CD8-positive, alpha-beta memory T cell (primary cell): ENCODE results near the gene OGG1. TPM values are rescaled to one million over a fixed set of nuclear protein-coding genes. Genes with fewer than 3 reads are reported as not detected.

Experiments
- CTCF ChIA-PET: fragments of 350-600 bp; sonication (Branson Sonifier 250); formaldehyde crosslinking; loops from one replicate; lab custom pipeline; 2021; ENCODE audit warnings: antibody characterized with exemption; lab: Charles Lee
- POLR2A ChIA-PET: fragments of 350-600 bp; sonication (Branson Sonifier 250); formaldehyde crosslinking; loops from one replicate; lab custom pipeline; 2021; ENCODE audit warnings: antibody characterized with exemption; lab: Charles Lee
- DNase-seq, 5 donors: peaks; one replicate each; pipeline versions ENCODE4 v3.0.0 to v3.0.0-alpha.2; 2020 to 2022; ENCODE audit warnings: mixed read lengths in 1 of 5
- H3K27ac ChIP-seq: one replicate; pipeline ENCODE4 v1.7.0; 2013; ENCODE audit warnings: low read depth, mild to moderate bottlenecking, low read length, moderate library complexity
- H3K27me3 ChIP-seq: 2 replicates; pipeline ENCODE4 v1.7.0; 2013; ENCODE audit warnings: low read length, mild to moderate bottlenecking; ENCODE audit not compliant: insufficient read depth, poor library complexity, severe bottlenecking
- H3K36me3 ChIP-seq: 2 replicates; pipeline ENCODE4 v1.7.0; 2013; ENCODE audit warnings: mild to moderate bottlenecking, low read length, moderate library complexity; ENCODE audit not compliant: insufficient read depth
- H3K4me1 ChIP-seq: 2 replicates; pipeline ENCODE4 v1.7.0; 2013; ENCODE audit warnings: mild to moderate bottlenecking, low read length, moderate library complexity; ENCODE audit not compliant: insufficient read depth
- H3K4me3 ChIP-seq: 2 replicates; pipeline ENCODE4 v1.7.0; 2013; ENCODE audit warnings: mild to moderate bottlenecking, low read length
- H3K9me3 ChIP-seq: 2 replicates; pipeline ENCODE4 v1.7.0; 2013; ENCODE audit warnings: mild to moderate bottlenecking, low read length
- H3K27ac Mint-ChIP-seq, 8 donors: one replicate each; pipeline ENCODE4 v1.8.0; 2020 to 2021; ENCODE audit warnings: mixed read lengths in 8 of 8, mild to moderate bottlenecking in 6 of 8, inconsistent platforms in 3 of 8, moderate library complexity in 3 of 8
- H3K27me3 Mint-ChIP-seq, 2 donors: one replicate each; pipeline ENCODE4 v1.8.0; 2020 to 2021; ENCODE audit warnings: mixed read lengths in 2 of 2, mild to moderate bottlenecking in 1 of 2, moderate library complexity in 1 of 2
- H3K36me3 Mint-ChIP-seq, 3 donors: one replicate each; pipeline ENCODE4 v1.8.0; 2020 to 2021; ENCODE audit warnings: mixed read lengths in 3 of 3, inconsistent platforms in 1 of 3, mild to moderate bottlenecking in 1 of 3
- H3K4me1 Mint-ChIP-seq, 3 donors: one replicate each; pipeline ENCODE4 v1.8.0; 2020 to 2021; ENCODE audit warnings: mixed read lengths in 3 of 3, inconsistent platforms in 1 of 3, mild to moderate bottlenecking in 1 of 3
- H3K4me3 Mint-ChIP-seq, 7 donors: one replicate each; pipeline ENCODE4 v1.8.0; 2020 to 2021; ENCODE audit warnings: mixed read lengths in 7 of 7, mild to moderate bottlenecking in 6 of 7, moderate library complexity in 4 of 7, inconsistent platforms in 2 of 7
- H3K9me3 Mint-ChIP-seq, 5 donors: one replicate each; pipeline ENCODE4 v1.8.0; 2020 to 2022; ENCODE audit warnings: mixed read lengths in 5 of 5, mild to moderate bottlenecking in 3 of 5, moderate library complexity in 2 of 5, inconsistent platforms in 1 of 5
- polyA plus RNA-seq: library from polyadenylated mRNA; unstranded; fragments of 300-500 nt; fragmentation: Illumina TruSeq; gene quantifications from one replicate; pipeline ENCODE4 v1.2.3, GENCODE V29; 2021
- total RNA-seq, 2 experiments: library from RNA; stranded (reverse); gene quantifications; one replicate each; pipeline ENCODE4 v1.2.3, GENCODE V29; 2021

OGG1 gene
- total and polyA plus RNA-seq, 3 experiments from 2014 or later = 25.8 to 32.1 (median 30.5) TPM

DNA sequence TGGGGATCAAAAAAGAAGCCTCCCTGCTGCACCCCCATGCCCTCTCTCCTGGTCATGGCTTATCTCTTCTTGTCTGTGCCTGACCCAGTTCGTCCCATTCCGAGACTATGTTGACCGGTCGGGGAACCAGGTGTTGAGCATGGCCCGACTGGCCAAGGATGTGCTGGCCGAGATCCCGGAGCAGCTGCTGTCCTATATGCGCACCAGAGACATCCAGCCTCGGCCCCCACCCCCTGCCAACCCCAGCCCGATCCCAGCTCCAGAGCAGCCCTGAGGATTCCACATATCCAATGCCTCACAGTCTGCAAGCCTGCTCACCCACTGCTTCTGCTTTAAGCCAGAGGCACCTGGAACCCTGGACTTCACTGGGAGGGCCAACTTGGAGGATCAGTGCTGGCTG lies 20.3 kb upstream of the OGG1 start:
- Mint-ChIP-seq H3K9me3 (no peaks in the 10 kb centered on the region), H3K4me3 (peak overlapping the region in 3 of 7 donors; percentile 59 to 78 (median 75)), H3K27ac (peak overlapping the region in 2 of 8 donors; percentile 70 to 77), H3K36me3 (peaks cover 0 to 19% (median 0%) of the 10 kb centered on the region in 3 donors), H3K4me1 (peaks cover 44 to 53% (median 50%) of the 10 kb centered on the region in 3 donors), H3K27me3 (peaks cover 0 to 1% of the 10 kb centered on the region in 2 donors)
- peaks cover 40% of the 10 kb centered on the region for H3K4me1 ChIP-seq
- no peak for DNase-seq
- ChIA-PET POLR2A (interaction anchor here (1.0 kb wide), 1 partner anchor 20 kb away, joined by 3 read pairs; the partner anchor contains the start of gene OGG1), CTCF (interaction anchor here (1.0 to 1.4 kb wide), 4 partner anchors 14 to 63 kb away, joined by 3 to 4 read pairs (median 4); partner anchors contain the start of genes ARPC4, OGG1 and TADA3)
- H3K36me3 ChIP-seq = no peaks in the 10 kb centered on the region
- H3K4me3 ChIP-seq = no peak overlapping the region
- no peaks in the 10 kb centered on the region for H3K27me3 ChIP-seq
- H3K9me3 ChIP-seq = no peaks in the 10 kb centered on the region
- no peak overlapping the region for H3K27ac ChIP-seq

DNA sequence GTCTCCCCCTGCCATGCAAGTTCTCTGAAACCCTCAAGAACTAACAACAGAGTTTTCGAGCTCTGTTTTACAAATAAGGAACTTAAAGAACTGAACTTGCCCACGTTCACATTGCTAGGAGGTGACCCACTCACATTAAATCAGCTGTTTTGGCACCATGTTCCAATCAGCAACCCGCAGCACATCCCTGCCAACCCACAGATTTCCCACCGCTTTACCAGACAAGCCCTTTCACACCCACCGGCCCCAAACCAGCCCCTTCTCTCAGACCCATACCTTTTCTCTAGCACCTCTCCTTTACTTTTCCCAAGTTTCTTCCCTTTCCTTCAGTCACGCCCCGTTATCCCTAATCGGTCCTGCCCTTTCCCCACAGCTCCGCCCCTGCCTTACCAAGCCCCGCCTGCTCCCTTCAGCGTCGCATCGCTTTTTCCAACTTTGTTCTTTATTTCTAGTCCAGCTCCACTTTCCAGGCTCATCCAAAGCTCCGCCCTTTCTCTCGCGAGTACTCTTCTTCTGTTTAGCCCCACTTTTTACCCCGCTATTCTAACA lies 19.0 kb upstream of the OGG1 start:
- H3K4me3 Mint-ChIP-seq = peak overlapping the region; percentile 87 to 98 (median 95)
- ChIA-PET POLR2A (interaction anchor here (1.0 to 3.5 kb wide), 6 partner anchors 19 to 334 kb away, joined by 3 to 28 read pairs (median 8); partner anchors contain the start of genes ARPC4, CRELD1, MTMR14 and OGG1), CTCF (interaction anchor here (0.9 to 2.9 kb wide), 5 partner anchors 9 to 202 kb away, joined by 3 to 8 read pairs (median 4); partner anchors contain the start of genes ARPC4, CRELD1, OGG1 and TADA3)
- DNase-seq = no peak
- Histone ChIP-seq H3K4me1 (peaks cover 40% of the 10 kb centered on the region), H3K4me3 (peak overlapping the region; percentile 80), H3K27ac (peak overlapping the region; percentile 85), H3K27me3 (no peaks in the 10 kb centered on the region), H3K36me3 (peaks cover 4% of the 10 kb centered on the region), H3K9me3 (no peaks in the 10 kb centered on the region)
- H3K9me3 Mint-ChIP-seq = no peaks in the 10 kb centered on the region
- peaks cover 0 to 32% (median 2%) of the 10 kb centered on the region in 3 donors for H3K36me3 Mint-ChIP-seq
- peak overlapping the region; percentile 80 to 97 (median 96) for H3K27ac Mint-ChIP-seq
- peaks cover 48 to 67% (median 62%) of the 10 kb centered on the region in 3 donors for H3K4me1 Mint-ChIP-seq
- H3K27me3 Mint-ChIP-seq = no peaks in the 10 kb centered on the region

DNA sequence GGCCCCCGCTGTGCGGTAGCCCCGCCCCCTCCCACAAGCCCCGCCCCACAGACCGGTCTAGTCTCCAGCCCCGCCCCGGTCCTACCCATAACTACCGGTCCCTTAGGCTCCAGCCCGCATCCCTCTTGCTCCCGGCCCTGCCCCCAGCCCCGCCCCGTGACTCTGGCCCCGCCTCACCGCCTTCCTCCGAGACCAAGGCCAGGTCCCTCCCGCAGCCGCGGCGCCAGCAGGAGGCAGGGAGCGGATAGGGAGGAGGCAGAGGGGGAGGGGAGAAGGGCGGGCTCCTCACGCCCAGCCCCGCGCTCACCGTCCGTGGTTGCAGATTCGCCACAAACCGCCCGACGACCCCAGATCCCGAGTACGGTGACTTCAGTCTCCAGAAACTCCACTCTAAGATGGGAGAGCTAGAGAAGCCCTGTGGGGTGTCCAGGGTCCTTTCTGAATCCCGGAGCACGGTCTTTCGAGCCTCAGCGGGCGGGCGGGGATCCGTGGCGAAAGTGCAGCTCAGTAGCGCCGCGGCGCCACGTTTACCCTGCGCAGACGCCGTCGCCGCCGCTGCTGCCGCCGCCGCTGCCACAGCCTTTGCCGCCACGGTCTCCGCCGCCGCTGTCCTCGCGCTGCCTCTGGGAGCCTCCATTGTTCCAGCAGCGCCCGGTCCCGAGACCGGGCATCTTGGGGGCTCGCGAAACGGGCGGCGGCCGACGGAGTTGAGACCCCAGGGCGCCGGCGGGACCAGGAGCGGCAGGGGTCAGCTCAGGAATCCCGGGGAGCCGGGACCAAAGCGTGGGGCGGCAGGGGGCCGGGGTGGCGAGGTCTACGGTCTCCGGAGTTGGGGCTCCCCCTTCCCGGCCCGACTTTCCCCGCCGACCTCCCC lies 18.3 kb upstream of the OGG1 start, which contains the start of gene BRPF1:
Gene BRPF1 (plus strand): TSS at position 530 of the 874 bp plus-strand sequence. CDS start 2,406 bp downstream, outside the sequence.
- peak within 1 kb of the TSS; percentile 85 for H3K27ac ChIP-seq
- Mint-ChIP-seq H3K36me3 (peaks cover 2 to 36% (median 5%) of the 10 kb centered on the region in 3 donors), H3K27ac (peak within 1 kb of the TSS; percentile 80 to 99 (median 97)), H3K27me3 (no peaks in the 10 kb centered on the region), H3K4me1 (peaks cover 51 to 71% (median 65%) of the 10 kb centered on the region in 3 donors), H3K9me3 (no peaks in the 10 kb centered on the region), H3K4me3 (peak within 1 kb of the TSS; percentile 87 to 98 (median 95))
- peak within 1 kb of the TSS; percentile 80 for H3K4me3 ChIP-seq
- peaks cover 5% of the 10 kb centered on the region for H3K36me3 ChIP-seq
- CTCF ChIA-PET = interaction anchor here (0.7 to 2.9 kb wide), 6 partner anchors 9 to 369 kb away, joined by 3 to 19 read pairs (median 4); partner anchors contain the start of genes CRELD1 and THUMPD3
- no peaks in the 10 kb centered on the region for H3K27me3 ChIP-seq
- peaks cover 42% of the 10 kb centered on the region for H3K4me1 ChIP-seq
- H3K9me3 ChIP-seq = no peaks in the 10 kb centered on the region
- POLR2A ChIA-PET = interaction anchor here (0.7 to 3.5 kb wide), 10 partner anchors 9 to 335 kb away, joined by 3 to 28 read pairs (median 5); partner anchors contain the start of genes ARPC4, CRELD1, MTMR14 and OGG1
- peak; percentile 96 to 100 (median 99) for DNase-seq

DNA sequence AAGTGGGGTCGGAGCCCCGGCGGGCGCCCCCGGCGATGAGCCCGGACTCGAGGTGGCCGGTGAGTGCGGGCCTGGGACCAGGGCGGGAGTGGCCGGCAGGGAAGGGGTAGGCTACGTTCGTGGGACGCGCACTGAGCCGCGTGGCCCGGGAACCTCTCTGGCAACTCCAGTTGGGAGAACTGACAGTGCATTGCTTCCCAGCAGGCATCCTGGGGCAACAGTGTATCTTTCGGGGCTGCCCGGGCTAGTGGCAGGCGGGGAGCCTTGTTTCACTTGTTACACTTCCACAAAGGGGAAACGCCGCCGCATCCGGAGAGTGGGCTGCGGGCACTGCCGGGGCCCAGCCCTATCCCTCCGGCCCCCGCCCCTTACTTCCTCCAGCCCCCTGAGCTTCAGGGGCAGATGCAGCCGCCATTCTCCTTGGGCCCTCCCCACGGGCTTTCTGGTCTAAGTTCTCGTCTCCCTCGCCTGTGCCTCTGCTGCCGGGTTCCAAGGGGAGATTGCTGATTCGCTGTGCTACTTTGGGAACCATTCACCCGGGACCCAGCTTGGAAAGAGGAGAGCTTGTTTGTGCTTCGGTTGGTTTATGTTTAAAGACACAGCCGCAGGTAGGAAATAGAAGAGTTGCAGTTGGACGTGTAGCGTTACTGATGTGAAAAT lies 17.5 kb upstream of the OGG1 start:
- Histone ChIP-seq H3K27ac (peak overlapping the region; percentile 85), H3K4me1 (peaks cover 43% of the 10 kb centered on the region), H3K27me3 (no peaks in the 10 kb centered on the region), H3K9me3 (no peaks in the 10 kb centered on the region), H3K36me3 (peaks cover 12% of the 10 kb centered on the region), H3K4me3 (peak overlapping the region; percentile 80)
- Mint-ChIP-seq H3K4me3 (peak overlapping the region; percentile 81 to 97 (median 88)), H3K36me3 (peaks cover 6 to 44% (median 9%) of the 10 kb centered on the region in 3 donors), H3K27me3 (no peaks in the 10 kb centered on the region), H3K4me1 (peaks cover 52 to 72% (median 65%) of the 10 kb centered on the region in 3 donors), H3K9me3 (no peaks in the 10 kb centered on the region), H3K27ac (peak overlapping the region; percentile 67 to 99 (median 96))
- peak; percentile 38 to 70 (median 54) for DNase-seq
- CTCF ChIA-PET = interaction anchor here (0.7 to 2.9 kb wide), 7 partner anchors 8 to 370 kb away, joined by 3 to 19 read pairs (median 5); partner anchors contain the start of genes OGG1 and THUMPD3
- POLR2A ChIA-PET = interaction anchor here (0.7 to 3.5 kb wide), 8 partner anchors 8 to 201 kb away, joined by 3 to 28 read pairs (median 5); partner anchors contain the start of genes ARPC4, CRELD1, MTMR14 and OGG1

DNA sequence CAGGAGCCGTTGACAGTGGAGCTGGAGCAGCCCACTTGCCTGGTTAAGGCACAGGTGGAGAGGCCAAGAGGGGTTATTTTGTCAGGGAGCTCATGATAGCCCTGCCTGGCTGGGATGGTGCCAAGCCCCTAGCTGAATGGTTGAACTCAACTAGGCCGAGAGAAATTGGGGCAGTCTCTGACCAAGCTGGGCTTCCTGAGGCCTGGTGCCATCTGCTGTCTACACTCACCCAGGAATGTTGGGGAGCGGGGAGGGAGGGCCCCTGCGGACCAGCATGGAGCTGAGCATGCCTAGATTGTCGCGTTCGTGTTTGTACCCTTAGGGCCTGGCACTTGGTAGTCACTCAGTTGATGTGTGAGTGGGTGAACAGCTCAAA lies 17.0 kb upstream of the OGG1 start:
- Histone ChIP-seq H3K36me3 (peaks cover 17% of the 10 kb centered on the region), H3K9me3 (no peaks in the 10 kb centered on the region), H3K4me3 (peak overlapping the region; percentile 80), H3K4me1 (peaks cover 40% of the 10 kb centered on the region), H3K27ac (peak overlapping the region; percentile 85), H3K27me3 (no peaks in the 10 kb centered on the region)
- H3K27me3 Mint-ChIP-seq = no peaks in the 10 kb centered on the region
- H3K36me3 Mint-ChIP-seq = peaks cover 6 to 49% (median 9%) of the 10 kb centered on the region in 3 donors
- peak overlapping the region; percentile 81 to 97 (median 88) for H3K4me3 Mint-ChIP-seq
- H3K9me3 Mint-ChIP-seq = no peaks in the 10 kb centered on the region
- peak overlapping the region; percentile 67 to 99 (median 96) for H3K27ac Mint-ChIP-seq
- H3K4me1 Mint-ChIP-seq = peaks cover 47 to 69% (median 60%) of the 10 kb centered on the region in 3 donors
- no peak for DNase-seq
- ChIA-PET CTCF (interaction anchor here (0.7 to 2.9 kb wide), 7 partner anchors 7 to 200 kb away, joined by 3 to 19 read pairs (median 5); partner anchors contain the start of gene OGG1), POLR2A (interaction anchor here (1.5 to 3.5 kb wide), 3 partner anchors 17 to 157 kb away, joined by 3 to 28 read pairs (median 23); partner anchors contain the start of genes ARPC4, OGG1 and TADA3)

DNA sequence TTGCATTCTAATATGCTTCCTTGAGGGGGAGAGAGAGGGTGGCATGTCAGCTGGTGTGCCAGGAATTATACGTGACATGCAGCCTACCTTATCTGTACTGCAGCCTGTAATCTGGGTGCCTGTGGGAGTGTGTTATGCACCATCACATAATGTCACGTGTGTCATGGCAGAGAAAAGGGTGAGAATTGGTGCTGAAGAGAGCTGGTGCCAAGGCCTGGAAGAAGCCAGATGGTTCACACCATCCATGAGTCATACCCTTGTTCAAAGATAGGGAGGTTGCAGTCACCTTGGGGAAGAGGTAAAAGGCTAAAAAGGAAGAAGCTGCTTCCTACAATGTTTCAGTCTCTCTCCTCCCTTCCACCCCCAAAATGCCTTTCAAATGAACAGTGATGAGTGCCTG lies 12.9 kb upstream of the OGG1 start:
- Mint-ChIP-seq H3K27ac (peak overlapping the region in 7 of 8 donors; percentile 12 to 70 (median 51)), H3K9me3 (no peaks in the 10 kb centered on the region), H3K27me3 (no peaks in the 10 kb centered on the region), H3K36me3 (peaks cover 18 to 85% (median 20%) of the 10 kb centered on the region in 3 donors), H3K4me3 (peak overlapping the region in 2 of 7 donors; percentile 28 to 46), H3K4me1 (peaks cover 37 to 50% (median 45%) of the 10 kb centered on the region in 3 donors)
- ChIA-PET CTCF (interaction anchor here (4.0 kb wide), 1 partner anchor 9 kb away, joined by 18 read pairs; no protein-coding TSS in a partner anchor), POLR2A (no interaction called here)
- H3K4me1 ChIP-seq = peaks cover 30% of the 10 kb centered on the region
- no peaks in the 10 kb centered on the region for H3K27me3 ChIP-seq
- no peak overlapping the region for H3K4me3 ChIP-seq
- DNase-seq = no peak
- no peak overlapping the region for H3K27ac ChIP-seq
- H3K36me3 ChIP-seq = peaks cover 57% of the 10 kb centered on the region
- no peaks in the 10 kb centered on the region for H3K9me3 ChIP-seq
